SU-DHL-6 (cell line): ENCODE results near the gene NDC80.

Experiments used
- EZH2phosphoT487 ChIP-seq: fragments of 200-600 bp; sonication (generic), shearing (Covaris generic); conservative IDR thresholded peaks from 2 replicates; pipeline ENCODE4 v1.6.1; 2018; ENCODE audit warnings: mild to moderate bottlenecking, antibody characterized with exemption, low read length, moderate library complexity, mixed read lengths
- TF ChIP-seq, protein P1 (sequence below): fragments of 200-600 bp; sonication (generic); IDR thresholded peaks from one replicate; pipeline ENCODE4 v1.5.1; 2017; ENCODE audit warnings: antibody characterized with exemption, mild to moderate bottlenecking, low read length, moderate library complexity; ENCODE audit not compliant: insufficient read depth, poor library complexity, severe bottlenecking

- TF ChIP-seq, protein P1, sequence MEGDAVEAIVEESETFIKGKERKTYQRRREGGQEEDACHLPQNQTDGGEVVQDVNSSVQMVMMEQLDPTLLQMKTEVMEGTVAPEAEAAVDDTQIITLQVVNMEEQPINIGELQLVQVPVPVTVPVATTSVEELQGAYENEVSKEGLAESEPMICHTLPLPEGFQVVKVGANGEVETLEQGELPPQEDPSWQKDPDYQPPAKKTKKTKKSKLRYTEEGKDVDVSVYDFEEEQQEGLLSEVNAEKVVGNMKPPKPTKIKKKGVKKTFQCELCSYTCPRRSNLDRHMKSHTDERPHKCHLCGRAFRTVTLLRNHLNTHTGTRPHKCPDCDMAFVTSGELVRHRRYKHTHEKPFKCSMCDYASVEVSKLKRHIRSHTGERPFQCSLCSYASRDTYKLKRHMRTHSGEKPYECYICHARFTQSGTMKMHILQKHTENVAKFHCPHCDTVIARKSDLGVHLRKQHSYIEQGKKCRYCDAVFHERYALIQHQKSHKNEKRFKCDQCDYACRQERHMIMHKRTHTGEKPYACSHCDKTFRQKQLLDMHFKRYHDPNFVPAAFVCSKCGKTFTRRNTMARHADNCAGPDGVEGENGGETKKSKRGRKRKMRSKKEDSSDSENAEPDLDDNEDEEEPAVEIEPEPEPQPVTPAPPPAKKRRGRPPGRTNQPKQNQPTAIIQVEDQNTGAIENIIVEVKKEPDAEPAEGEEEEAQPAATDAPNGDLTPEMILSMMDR = no peak
- no peak for TF ChIP-seq EZH2phosphoT487
These were observed 34.1 kb upstream of the NDC80 start for GRCh38 chr18:2537296-2537695.
